ENCODE results near the gene GLYAT.

- TF ChIP-seq CTCF (IDR thresholded peaks at IDR 0.05; ENCODE audit: insufficient read depth, low read length, poor library complexity, severe bottlenecking) (no peak), EZH2phosphoT487 (conservative IDR thresholded peaks at IDR 0.05; ENCODE audit: low read length) (no peak)
These were observed 48.8 kb upstream of the GLYAT start for GRCh38 chr11:58780578-58780977.

Measured in SU-DHL-6 (cell line).